GM12891 (cell line): ENCODE data around the gene MICA.

Source experiments
- POLR2A ChIP-seq: IDR thresholded peaks from 2 replicates; pipeline ENCODE4 v1.6.1; 2011; ENCODE audit warnings: low read depth, low read length, control low read depth
- POLR2AphosphoS5 ChIP-seq: IDR thresholded peaks from 2 replicates; pipeline ENCODE4 v1.6.1; 2011; ENCODE audit warnings: low read depth, low read length, control low read depth

DNA sequence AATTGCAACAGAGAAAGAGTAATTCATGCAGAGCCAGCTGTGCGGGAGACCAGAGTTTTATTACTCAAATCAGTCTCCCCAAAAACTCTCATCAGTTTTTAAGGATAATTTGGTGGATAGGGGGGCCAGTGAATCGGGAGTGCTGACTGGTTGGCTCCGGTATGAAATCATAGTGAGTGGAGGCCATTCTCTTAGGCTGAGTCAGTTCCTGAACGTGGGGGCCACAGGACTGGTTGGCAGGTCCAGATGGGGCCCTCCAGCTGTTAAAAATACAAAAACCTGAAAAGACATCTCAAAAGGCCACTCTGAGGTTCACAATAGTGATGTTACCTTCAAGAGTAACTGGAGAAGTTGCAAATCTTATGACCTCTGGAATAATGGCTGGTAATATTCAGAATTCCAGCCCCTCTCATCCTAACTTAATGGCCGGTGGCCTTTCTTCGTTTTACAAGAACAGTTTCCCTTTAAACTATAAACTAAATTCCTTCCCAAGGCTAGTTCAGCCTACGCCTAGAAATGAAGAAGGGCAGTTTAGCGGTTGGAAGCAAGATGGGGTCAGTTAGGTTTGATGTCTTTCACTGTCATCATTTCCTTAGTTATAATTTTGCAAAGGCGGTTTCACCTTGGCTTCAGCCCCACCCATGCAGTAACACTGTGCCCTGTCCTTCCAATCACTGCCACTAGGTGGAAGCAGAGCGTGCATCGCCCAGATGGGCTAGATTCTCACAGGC lies 6.8 kb upstream of the MICA start:
- TF ChIP-seq POLR2AphosphoS5 (no peak), POLR2A (no peak)
